Upper lobe of right lung (tissue), 1 donor: ENCODE data around the gene IGSF21. TPM values are rescaled to one million over a fixed set of nuclear protein-coding genes. Genes with fewer than 3 reads are reported as not detected.

Source experiments
- ATAC-seq: fragments of 200-7000 bp; cut with Tn5 transposase; one replicate; pipeline ENCODE4 v1.9.1; 2020; ENCODE audit warnings: mild to moderate bottlenecking, moderate library complexity
- DNase-seq: peaks from one replicate; pipeline ENCODE4 v3.0.0-alpha.2; 2020
- H3K27ac ChIP-seq: fragments of 200-600 bp; one replicate; pipeline ENCODE4 v1.8.0; 2022
- H3K27me3 ChIP-seq: fragments of 200-600 bp; one replicate; pipeline ENCODE4 v1.8.0; 2022; ENCODE audit warnings: mild to moderate bottlenecking
- H3K36me3 ChIP-seq: fragments of 200-600 bp; one replicate; pipeline ENCODE4 v1.8.0; 2022
- H3K4me1 ChIP-seq: fragments of 200-600 bp; one replicate; pipeline ENCODE4 v1.8.0; 2022
- H3K4me3 ChIP-seq: fragments of 200-600 bp; one replicate; pipeline ENCODE4 v1.8.0; 2022; ENCODE audit warnings: mild to moderate bottlenecking
- H3K9me3 ChIP-seq: fragments of 200-600 bp; one replicate; pipeline ENCODE4 v1.8.0; 2022
- CTCF ChIP-seq: fragments of 200-600 bp; IDR thresholded peaks from one replicate; pipeline ENCODE4 v1.8.0; 2022; ENCODE audit warnings: antibody characterized with exemption
- intact Hi-C: fragments of 100-400 bp; cut with DNase I; formaldehyde crosslinking; loops from one replicate; pipeline ENCODE4 v1.11.0; 2022
- total RNA-seq: library from RNA; stranded (reverse); fragmentation: NEBNext Ultra II Directional; extraction: Animal tissue kit (Norgen Biotek cat#: 25700); gene quantifications from one replicate; pipeline ENCODE4 v1.2.1, GENCODE V29; 2021
- donor health status: DM: no; HTN: yes; CAD: no; lungs with severe emphysema.

Gene IGSF21
- total RNA-seq, 1 donor from 2014 or later, result 3.2 TPM

DNA sequence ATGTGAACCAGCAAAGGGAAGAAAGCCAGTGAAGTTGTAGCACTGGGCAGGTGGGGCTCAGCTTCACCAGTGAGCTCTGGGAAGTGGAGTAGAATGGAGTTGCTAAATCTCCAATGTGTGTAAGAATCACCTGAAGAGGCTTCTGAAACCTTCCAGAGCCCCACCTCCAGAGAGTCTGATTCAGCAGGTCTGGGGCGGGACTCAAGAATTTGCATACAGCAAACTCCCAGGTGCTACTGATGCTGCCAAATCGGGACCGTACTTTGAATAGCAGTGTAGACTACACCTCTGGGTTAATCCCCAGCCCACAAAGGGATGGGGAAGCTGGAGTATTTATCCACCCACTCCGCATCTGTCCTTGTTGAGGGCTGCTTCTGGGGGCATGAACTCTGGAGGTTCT, 154.3 kb downstream of the IGSF21 start:
- ATAC-seq (no peak), DNase-seq (no peak)
- Histone ChIP-seq H3K9me3 (no peaks in the 10 kb centered on the region), H3K27me3 (peaks cover 16% of the 10 kb centered on the region), H3K27ac (no peak overlapping the region), H3K4me3 (no peak overlapping the region), H3K4me1 (no peaks in the 10 kb centered on the region), H3K36me3 (no peaks in the 10 kb centered on the region)
- no peak for TF ChIP-seq CTCF
- intact Hi-C loops, result no loop called here

DNA sequence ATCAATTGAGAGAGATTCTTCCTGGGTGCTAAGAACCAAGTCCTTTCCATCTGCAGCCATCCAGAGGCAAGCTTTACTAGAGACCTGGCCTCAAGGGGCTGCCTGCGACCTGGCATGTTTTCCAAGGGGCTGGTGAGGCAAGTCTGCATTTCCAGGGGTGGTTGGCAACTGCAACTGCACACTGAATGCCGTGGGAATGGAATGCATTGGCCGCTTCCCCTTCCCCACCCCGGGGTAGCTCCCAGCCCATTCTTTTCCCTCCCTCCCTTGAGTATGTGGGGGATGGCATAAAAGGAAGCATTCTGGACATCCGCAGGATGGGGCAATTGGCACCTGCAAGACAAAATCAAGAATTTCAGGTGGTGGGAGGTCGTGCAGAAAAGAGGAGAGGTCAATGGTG, 155.1 kb downstream of the IGSF21 start:
- Histone ChIP-seq H3K9me3 (no peaks in the 10 kb centered on the region), H3K4me3 (no peak overlapping the region), H3K4me1 (no peaks in the 10 kb centered on the region), H3K36me3 (no peaks in the 10 kb centered on the region), H3K27me3 (peaks cover 16% of the 10 kb centered on the region), H3K27ac (no peak overlapping the region)
- TF ChIP-seq CTCF, result no peak
- ATAC-seq (no peak), DNase-seq (no peak)
- intact Hi-C loops, result no loop called here

DNA sequence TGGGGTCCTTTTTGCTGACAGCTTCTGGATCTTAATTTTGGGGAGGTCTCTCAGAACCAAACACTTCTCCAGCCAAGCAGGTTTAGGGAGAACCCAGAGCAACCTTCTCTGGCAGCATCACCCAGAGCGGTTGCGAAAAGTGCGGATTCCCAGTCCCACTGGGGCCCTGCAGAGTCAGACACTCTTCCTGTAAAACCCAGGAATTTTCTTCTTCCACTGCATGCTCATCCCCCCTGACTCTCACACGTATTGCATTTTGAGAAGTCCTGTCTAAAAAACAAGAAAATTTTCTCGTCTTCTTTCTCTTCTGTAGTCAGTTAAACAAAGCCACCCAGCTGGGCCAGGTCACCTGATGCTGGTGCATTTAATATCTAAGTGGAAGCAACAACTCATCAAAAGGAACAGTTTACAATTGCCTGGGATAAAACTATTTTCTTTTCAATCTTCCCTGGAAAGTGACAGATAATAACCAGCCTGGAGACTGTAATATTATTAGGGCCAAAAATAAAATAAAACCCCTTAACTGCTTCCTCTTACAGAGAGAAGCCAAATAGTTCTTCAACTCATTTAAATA, 156.0 kb downstream of the IGSF21 start:
- no peaks in the 10 kb centered on the region for H3K9me3 ChIP-seq

GRCh38 chr1:18264450-18265039, 156.9 kb downstream of the IGSF21 start:
- Histone ChIP-seq H3K36me3 (no peaks in the 10 kb centered on the region), H3K4me1 (no peaks in the 10 kb centered on the region), H3K27ac (no peak overlapping the region), H3K9me3 (no peaks in the 10 kb centered on the region), H3K4me3 (no peak overlapping the region), H3K27me3 (peaks cover 10% of the 10 kb centered on the region)
- ATAC-seq (no peak), DNase-seq (no peak)
- intact Hi-C loops, result no loop called here
- TF ChIP-seq CTCF, result no peak

More for the DNA sequence above, 156.0 kb downstream of the IGSF21 start:
- no peaks in the 10 kb centered on the region for H3K36me3 ChIP-seq
- no peaks in the 10 kb centered on the region for H3K4me1 ChIP-seq
- no peak for TF ChIP-seq CTCF
- H3K27ac ChIP-seq, result no peak overlapping the region
- peaks cover 15% of the 10 kb centered on the region for H3K27me3 ChIP-seq
- ATAC-seq (no peak), DNase-seq (no peak)
- intact Hi-C loops, result no loop called here
- H3K4me3 ChIP-seq, result no peak overlapping the region

- DNase-seq, result no peak
- Histone ChIP-seq H3K27me3 (peaks cover 10% of the 10 kb centered on the region), H3K9me3 (no peaks in the 10 kb centered on the region), H3K4me1 (no peaks in the 10 kb centered on the region), H3K4me3 (no peak overlapping the region), H3K36me3 (no peaks in the 10 kb centered on the region), H3K27ac (no peak overlapping the region)
- ATAC-seq, result no peak
- intact Hi-C loops, result no loop called here
- TF ChIP-seq CTCF, result no peak
Observed at GRCh38 chr1:18265641-18266040, 158.0 kb downstream of the IGSF21 start.
